C4-2B (cell line): ENCODE measurements around the gene EMILIN2.

ENCODE experiments used
- CTCF ChIP-seq: fragments of 450-650 bp; conservative IDR thresholded peaks from 2 replicates; pipeline ENCODE4 v1.5.1; 2017; ENCODE audit warnings: mild to moderate bottlenecking
- ZFX ChIP-seq: fragments of 450-650 bp; IDR thresholded peaks from 2 replicates; pipeline ENCODE4 v1.6.1; 2017

- TF ChIP-seq CTCF (no peak), ZFX (no peak)
These were observed 54.7 kb downstream of the EMILIN2 start for GRCh38 chr18:2901423-2901985.
